ENCODE measurements around the gene MYT1. TPM values are rescaled to one million over a fixed set of nuclear protein-coding genes. Genes with fewer than 3 reads are reported as not detected.

MYT1 gene
- total RNA-seq, 1 donor from 2014 or later, result 3.3 TPM

- Mint-ChIP-seq H3K4me3 (no peak overlapping the region), H3K36me3 (ENCODE audit: low read depth) (no peaks in the 10 kb centered on the region), H3K27ac (no peak overlapping the region), H3K4me1 (no peaks in the 10 kb centered on the region), H3K9me3 (no peaks in the 10 kb centered on the region), H3K27me3 (peaks cover 16% of the 10 kb centered on the region)
- ChIA-PET CTCF (no interaction called here), POLR2A (no interaction called here)
- ATAC-seq (ENCODE audit: low read depth), result no peak
- intact Hi-C loops (cut with micrococcal nuclease), result no loop called here
- no peak for TF ChIP-seq CTCF (IDR thresholded peaks at IDR 0.05)
- no peak for DNase-seq
Observed at GRCh38 chr20:64156136-64156885, 7.9 kb upstream of the MYT1 start.

GRCh38 chr20:64156886-64157875, 7.1 kb upstream of the MYT1 start:
- Mint-ChIP-seq H3K4me1 (no peaks in the 10 kb centered on the region), H3K9me3 (no peaks in the 10 kb centered on the region), H3K27me3 (peaks cover 25% of the 10 kb centered on the region), H3K4me3 (no peak overlapping the region), H3K27ac (no peak overlapping the region), H3K36me3 (ENCODE audit: low read depth) (no peaks in the 10 kb centered on the region)
- POLR2A ChIA-PET, result no interaction called here
- ATAC-seq (ENCODE audit: low read depth), result no peak
- TF ChIP-seq CTCF (IDR thresholded peaks at IDR 0.05), result no peak
- intact Hi-C loops (cut with micrococcal nuclease), result no loop called here
- CTCF ChIA-PET, result no interaction called here
- no peak for DNase-seq

- H3K4me3 Mint-ChIP-seq, result no peak overlapping the region
- H3K9me3 Mint-ChIP-seq, result no peaks in the 10 kb centered on the region
- H3K36me3 Mint-ChIP-seq (ENCODE audit: low read depth), result no peaks in the 10 kb centered on the region
- ATAC-seq (ENCODE audit: low read depth) (no peak), DNase-seq (no peak)
- ChIA-PET POLR2A (no interaction called here), CTCF (no interaction called here)
- intact Hi-C loops (cut with micrococcal nuclease), result no loop called here
- no peak for TF ChIP-seq CTCF (IDR thresholded peaks at IDR 0.05)
- H3K27ac Mint-ChIP-seq, result no peak overlapping the region
- no peaks in the 10 kb centered on the region for H3K4me1 Mint-ChIP-seq
- peaks cover 31% of the 10 kb centered on the region for H3K27me3 Mint-ChIP-seq
Observed at GRCh38 chr20:64157878-64158277, 6.4 kb upstream of the MYT1 start.

GRCh38 chr20:64158346-64159285, 5.6 kb upstream of the MYT1 start:
- POLR2A ChIA-PET, result no interaction called here
- DNase-seq (no peak), ATAC-seq (ENCODE audit: low read depth) (no peak)
- H3K36me3 Mint-ChIP-seq (ENCODE audit: low read depth), result no peaks in the 10 kb centered on the region
- H3K27ac Mint-ChIP-seq, result no peak overlapping the region
- H3K27me3 Mint-ChIP-seq, result peaks cover 38% of the 10 kb centered on the region
- no peaks in the 10 kb centered on the region for H3K4me1 Mint-ChIP-seq
- TF ChIP-seq CTCF (IDR thresholded peaks at IDR 0.05), result no peak
- intact Hi-C loops (cut with micrococcal nuclease), result no loop called here
- CTCF ChIA-PET, result no interaction called here
- no peak overlapping the region for H3K4me3 Mint-ChIP-seq
- H3K9me3 Mint-ChIP-seq, result no peaks in the 10 kb centered on the region
